ENCODE data around the gene UBN1.

GRCh38 chr16:4846901-4847773 is at the start of gene UBN1, which contains the start of gene GLYR1:
- TF ChIP-seq ZNF232 (CRISPR knock-in tag; IDR thresholded peaks at IDR 0.05; ENCODE audit: borderline replicate concordance) = 0 out of 2 replicates have a peak, but pooled peaks have one; percentile 45
- peak; percentile 37; the same call in 1 of the 2 replicates for TF ChIP-seq JUN (CRISPR knock-in tag; IDR thresholded peaks at IDR 0.05)
- TF ChIP-seq TCF7L2 (IDR thresholded peaks at IDR 0.05; ENCODE audit: low read depth, low read length) = no peak

Data from HepG2 (cell line).